GM21367 (cell line): ENCODE data around the gene FNDC3B.

Experiments
- ATAC-seq: cut with Tn5 transposase; IDR thresholded peaks from one replicate; pipeline ENCODE4 v1.9.1; 2021; ENCODE audit not compliant: unreplicated experiment

FNDC3B gene

GRCh38 chr3:172208586-172209332, 169.4 kb downstream of the FNDC3B start:
- no peak for ATAC-seq

GRCh38 chr3:172209333-172210321, 170.2 kb downstream of the FNDC3B start:
- ATAC-seq: no peak

- no peak for ATAC-seq
Measured at GRCh38 chr3:172210355-172210754, 171.0 kb downstream of the FNDC3B start.

- no peak for ATAC-seq
Measured at GRCh38 chr3:172211123-172211522, 171.7 kb downstream of the FNDC3B start.

GRCh38 chr3:172213200-172213599, 173.8 kb downstream of the FNDC3B start:
- ATAC-seq: no peak

- ATAC-seq: no peak
Measured at GRCh38 chr3:172213904-172214303, 174.5 kb downstream of the FNDC3B start.

GRCh38 chr3:172216267-172216666, 176.9 kb downstream of the FNDC3B start:
- no peak for ATAC-seq

GRCh38 chr3:172216911-172217310, 177.5 kb downstream of the FNDC3B start:
- ATAC-seq: no peak

- no peak for ATAC-seq
Measured at GRCh38 chr3:172217877-172218276, 178.5 kb downstream of the FNDC3B start.

- no peak for ATAC-seq
Measured at GRCh38 chr3:172218350-172219323, 179.3 kb downstream of the FNDC3B start.

- ATAC-seq: no peak
Measured at GRCh38 chr3:172219750-172220149, 180.4 kb downstream of the FNDC3B start.

GRCh38 chr3:172221547-172221946, 182.2 kb downstream of the FNDC3B start:
- ATAC-seq: no peak

- ATAC-seq: no peak
Measured at GRCh38 chr3:172222478-172223071, 183.2 kb downstream of the FNDC3B start.

- no peak for ATAC-seq
Measured at GRCh38 chr3:172223870-172224269, 184.5 kb downstream of the FNDC3B start.

GRCh38 chr3:172224560-172225214, 185.3 kb downstream of the FNDC3B start:
- ATAC-seq: no peak

GRCh38 chr3:172225215-172225707, 185.9 kb downstream of the FNDC3B start:
- ATAC-seq: no peak

GRCh38 chr3:172226831-172227230, 187.5 kb downstream of the FNDC3B start:
- no peak for ATAC-seq

- no peak for ATAC-seq
Measured at GRCh38 chr3:172227340-172228035, 188.1 kb downstream of the FNDC3B start.

- ATAC-seq: no peak
Measured at GRCh38 chr3:172228036-172228415, 188.6 kb downstream of the FNDC3B start.
